A549 (cell line): ENCODE results near the gene SIM2. TPM values are rescaled to one million over a fixed set of nuclear protein-coding genes. Genes with fewer than 3 reads are reported as not detected.

ENCODE experiments used
- ATAC-seq, 2 experiments: fragments of 200-7000 bp in 1 of 2; fragments of >200 bp in 1 of 2; cut with Nextera tagmentation in 1 of 2; cut with Tn5 transposase in 1 of 2; 3 replicates each; pipeline versions ENCODE4 v1.8.0 to v1.9.1; 2018 to 2020; ENCODE audit warnings: mild to moderate bottlenecking in 1 of 2, moderate library complexity in 1 of 2
- CTCF ChIA-PET: fragments of 300-600 bp; sonication (Branson Sonifier 250); formaldehyde crosslinking; extraction: SDS; loops from one replicate; lab custom pipeline; 2021; ENCODE audit warnings: antibody characterized with exemption, inconsistent platforms; lab: Yijun Ruan, JAX
- POLR2A ChIA-PET: fragments of 350-600 bp; formaldehyde crosslinking; extraction: SDS; loops from one replicate; lab custom pipeline; 2021; ENCODE audit warnings: antibody characterized with exemption, inconsistent platforms; lab: Yijun Ruan, JAX
- DNase-seq, 2 experiments: peaks; one replicate each; pipeline versions ENCODE4 v3.0.0 to v3.0.0-alpha.2; 2011 to 2016; ENCODE audit warnings: low read depth in 1 of 2, low spot score in 1 of 2
- FAIRE-seq: peaks from 2 replicates; lab custom pipeline; 2011; peaks lifted over from hg19 to GRCh38; lab: Jason Lieb, UNC
- H3K27ac ChIP-seq, 2 experiments: fragments of >200 bp; sonication (Bioruptor Twin); formaldehyde crosslinking; 3 replicates each; pipeline ENCODE4 v1.5.1; 2016 to 2017
- H3K4me1 ChIP-seq: fragments of >200 bp; sonication (Bioruptor Twin); formaldehyde crosslinking; 3 replicates; pipeline ENCODE4 v1.6.1; 2016
- H3K4me2 ChIP-seq: fragments of >200 bp; sonication (Bioruptor Twin); formaldehyde crosslinking; 3 replicates; pipeline ENCODE4 v1.6.1; 2016
- H3K4me3 ChIP-seq: fragments of >200 bp; sonication (Bioruptor Twin); formaldehyde crosslinking; 3 replicates; pipeline ENCODE4 v1.5.1; 2016
- H3K9me3 ChIP-seq: fragments of >200 bp; sonication (Bioruptor Twin); formaldehyde crosslinking; 3 replicates; pipeline ENCODE4 v1.6.1; 2016
- CBX2 ChIP-seq: fragments of 200-600 bp; sonication (generic); IDR thresholded peaks from 2 replicates; pipeline ENCODE4 v1.6.1; 2016; ENCODE audit warnings: low read depth, mild to moderate bottlenecking, borderline replicate concordance
- CBX8 ChIP-seq: fragments of 200-600 bp; sonication (generic); IDR thresholded peaks from 2 replicates; pipeline ENCODE4 v1.6.1; 2016
- CEBPB ChIP-seq, 2 experiments: fragments of >200 bp in 1 of 2; sonication (Bioruptor Twin) in 1 of 2; formaldehyde crosslinking in 1 of 2; IDR thresholded peaks; 2 replicates each; pipeline ENCODE4 v1.6.1; 2012 to 2016
- CHD2 ChIP-seq: fragments of 150-350 bp; IDR thresholded peaks from 2 replicates; pipeline ENCODE4 v1.6.1; 2014; ENCODE audit warnings: low read length; ENCODE audit not compliant: partially characterized antibody
- EHF ChIP-seq: fragments of 250-450 bp; sonication (Bioruptor Pico); IDR thresholded peaks from 2 replicates; pipeline ENCODE4 v1.5.0; 2020; ENCODE audit warnings: mild to moderate bottlenecking
- EHMT2 ChIP-seq: fragments of 200-600 bp; sonication (generic); IDR thresholded peaks from 2 replicates; pipeline ENCODE4 v1.6.1; 2016; ENCODE audit warnings: antibody characterized with exemption, low read depth, mild to moderate bottlenecking, moderate library complexity
- EP300 ChIP-seq, 2 experiments: fragments of >200 bp; sonication (Bioruptor Twin); formaldehyde crosslinking; IDR thresholded peaks; 2 replicates in 1 of 2; 3 replicates in 1 of 2; pipeline ENCODE4 v1.6.1; 2016 to 2017
- FOSL2 ChIP-seq, 2 experiments: fragments of 450-650 bp in 1 of 2; fragments of >200 bp in 1 of 2; sonication (Bioruptor Twin) in 1 of 2; formaldehyde crosslinking; IDR thresholded peaks; 2 replicates each; pipeline versions ENCODE4 v1.5.0 to v1.6.1; 2016 to 2020; ENCODE audit warnings: mild to moderate bottlenecking in 1 of 2, moderate library complexity in 1 of 2
- FOXS1 ChIP-seq: fragments of 250-450 bp; sonication (Bioruptor Pico); IDR thresholded peaks from 2 replicates; pipeline ENCODE4 v1.5.0; 2020; ENCODE audit warnings: mild to moderate bottlenecking, moderate library complexity
- HEYL ChIP-seq: fragments of 250-450 bp; sonication (Bioruptor Pico); IDR thresholded peaks from 2 replicates; pipeline ENCODE4 v1.8.0; 2021; ENCODE audit warnings: mild to moderate bottlenecking, moderate library complexity
- HOXA7 ChIP-seq: fragments of 250-450 bp; sonication (Bioruptor Pico); IDR thresholded peaks from 2 replicates; pipeline ENCODE4 v1.5.0; 2020; ENCODE audit warnings: mild to moderate bottlenecking, moderate library complexity
- JUN ChIP-seq, 2 experiments: fragments of >200 bp; sonication (Bioruptor Twin); formaldehyde crosslinking; IDR thresholded peaks; 2 replicates in 1 of 2; 3 replicates in 1 of 2; pipeline ENCODE4 v1.6.1; 2016 to 2017
- JUNB ChIP-seq: fragments of >200 bp; sonication (Bioruptor Twin); formaldehyde crosslinking; IDR thresholded peaks from 2 replicates; pipeline ENCODE4 v1.6.1; 2016
- KDM5A ChIP-seq: fragments of 200-600 bp; sonication (generic); IDR thresholded peaks from 2 replicates; pipeline ENCODE4 v1.6.1; 2016; ENCODE audit warnings: antibody characterized with exemption, mild to moderate bottlenecking
- MAFK ChIP-seq: fragments of 450-650 bp; IDR thresholded peaks from 2 replicates; pipeline ENCODE4 v1.6.1; 2014; ENCODE audit not compliant: partially characterized antibody
- NFE2L2 ChIP-seq: fragments of 150-350 bp; conservative IDR thresholded peaks from 2 replicates; pipeline ENCODE4 v1.6.1; 2014; ENCODE audit warnings: low read length
- NPAS2 ChIP-seq: fragments of 250-450 bp; sonication (Bioruptor Pico); IDR thresholded peaks from 2 replicates; pipeline ENCODE4 v1.8.0; 2022; ENCODE audit warnings: mild to moderate bottlenecking, moderate library complexity, borderline replicate concordance
- NR3C1 ChIP-seq: fragments of >200 bp; sonication (Bioruptor Twin); formaldehyde crosslinking; IDR thresholded peaks from 3 replicates; pipeline ENCODE4 v1.6.1; 2017
- PHF8 ChIP-seq: fragments of 200-600 bp; sonication (generic); IDR thresholded peaks from 2 replicates; pipeline ENCODE4 v1.6.1; 2016; ENCODE audit warnings: low read depth, mild to moderate bottlenecking, antibody characterized with exemption, moderate library complexity, borderline replicate concordance
- POLR2AphosphoS2 ChIP-seq: conservative IDR thresholded peaks from 2 replicates; pipeline ENCODE4 v1.6.1; 2012; ENCODE audit warnings: low read length, improper control_type of control experiment, inconsistent platforms
- RARB ChIP-seq: fragments of 250-450 bp; sonication (Bioruptor Pico); IDR thresholded peaks from 2 replicates; pipeline ENCODE4 v1.8.0; 2021; ENCODE audit warnings: mild to moderate bottlenecking, moderate library complexity
- RCOR1 ChIP-seq: fragments of 150-350 bp; IDR thresholded peaks from 2 replicates; pipeline ENCODE4 v1.6.1; 2014; ENCODE audit warnings: antibody characterized with exemption, low read length, low read depth
- RNF2 ChIP-seq: fragments of 200-600 bp; sonication (generic); IDR thresholded peaks from 2 replicates; pipeline ENCODE4 v1.6.1; 2016; ENCODE audit warnings: low read depth, mild to moderate bottlenecking, antibody characterized with exemption, moderate library complexity, borderline replicate concordance
- TFCP2L1 ChIP-seq: fragments of 250-450 bp; sonication (Bioruptor Pico); IDR thresholded peaks from 2 replicates; pipeline ENCODE4 v1.5.0; 2021; ENCODE audit warnings: mild to moderate bottlenecking
- TP53 ChIP-seq: fragments of 250-450 bp; sonication (Bioruptor Pico); IDR thresholded peaks from 2 replicates; pipeline ENCODE4 v1.5.0; 2021; ENCODE audit warnings: mild to moderate bottlenecking, moderate library complexity
- ZNF302 ChIP-seq: fragments of 250-450 bp; sonication (Bioruptor Pico); IDR thresholded peaks from 2 replicates; pipeline ENCODE4 v1.9.0; 2021; ENCODE audit warnings: inconsistent platforms, mild to moderate bottlenecking, moderate library complexity
- WGBS: methylation state at CpG from one replicate; pipeline ENCODE4 v1.1.6; 2017; ENCODE audit errors: missing lambda C conversion rate; 5-methylcytosine and 5-hydroxymethylcytosine counted together
- polyA plus RNA-seq, 4 experiments: library from polyadenylated mRNA; depleted of rRNA in 3 of 4; stranded (reverse); fragments of >200 nt; fragmentation: RNase III in 1 of 4; extraction: RNeasy Plus Mini Kit Qiagen cat#74134 plus additional on column Dnase treatment in 1 of 4; gene quantifications; 2 replicates in 3 of 4; 3 replicates in 1 of 4; pipeline ENCODE4 v1.2.3, GENCODE V29; 2011 to 2017
- TF ChIP-seq, protein P1 (sequence below): IDR thresholded peaks from 2 replicates; pipeline ENCODE4 v1.6.1; 2012
- TF ChIP-seq, protein P2 (sequence below): fragments of >200 bp; sonication (Bioruptor Twin); formaldehyde crosslinking; IDR thresholded peaks from 2 replicates; pipeline ENCODE4 v1.6.1; 2016
- TF ChIP-seq, protein P3 (sequence below): fragments of 450-650 bp; IDR thresholded peaks from 2 replicates; pipeline ENCODE4 v1.6.1; 2014; ENCODE audit warnings: antibody characterized with exemption
- TF ChIP-seq, protein P4 (sequence below): IDR thresholded peaks from 2 replicates; pipeline ENCODE4 v1.6.1; 2012
- TF ChIP-seq, protein P5 (sequence below): fragments of >200 bp; sonication (Bioruptor Twin); formaldehyde crosslinking; IDR thresholded peaks from 3 replicates; pipeline ENCODE4 v1.5.1; 2016

SIM2 gene
- polyA plus RNA-seq, 2 of the 4 experiments (the other 2 are of a cell fraction): 12.6 to 13.4 TPM

DNA sequence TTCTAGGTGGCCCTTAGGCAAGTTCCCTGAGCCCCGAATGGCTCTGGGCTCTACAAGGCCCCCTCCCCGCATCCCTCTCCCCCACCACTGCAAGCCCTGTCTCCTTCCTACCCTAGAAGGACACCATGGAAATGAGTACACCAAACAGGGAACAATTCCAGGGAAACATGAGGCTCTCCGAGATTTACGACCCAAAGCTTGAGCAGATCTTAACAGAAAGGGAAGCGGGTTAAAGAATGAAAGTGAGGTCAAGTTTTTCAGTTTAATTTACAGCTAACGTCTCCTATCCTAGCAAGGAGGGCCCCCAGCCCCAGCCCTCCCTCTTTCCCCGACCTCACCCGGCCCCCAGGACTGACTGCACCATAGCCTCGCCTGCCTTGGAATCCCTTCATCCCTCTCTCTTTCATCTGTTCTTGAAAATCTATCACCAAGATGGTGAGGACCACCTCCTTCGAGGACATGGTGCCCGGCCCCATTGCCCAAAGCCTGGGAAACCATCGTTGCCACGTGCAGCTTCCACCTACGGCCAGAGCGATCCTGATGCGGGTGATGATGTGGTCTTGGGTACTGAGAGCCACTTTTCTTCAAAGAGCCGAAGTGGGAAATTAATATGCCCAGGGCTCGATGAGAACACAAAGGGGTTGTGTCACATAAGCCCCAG lies 30.5 kb downstream of the SIM2 start:
- no peak for FAIRE-seq
- DNase-seq: no peak
- CTCF ChIA-PET: interaction anchor here (1.5 kb wide), 1 partner anchor 99 kb away, joined by 6 read pairs; no protein-coding TSS in a partner anchor
- Histone ChIP-seq H3K4me3 (no peak overlapping the region), H3K4me1 (no peaks in the 10 kb centered on the region), H3K4me2 (no peak overlapping the region), H3K27ac (no peak overlapping the region), H3K9me3 (no peaks in the 10 kb centered on the region)
- TF ChIP-seq, protein P1, sequence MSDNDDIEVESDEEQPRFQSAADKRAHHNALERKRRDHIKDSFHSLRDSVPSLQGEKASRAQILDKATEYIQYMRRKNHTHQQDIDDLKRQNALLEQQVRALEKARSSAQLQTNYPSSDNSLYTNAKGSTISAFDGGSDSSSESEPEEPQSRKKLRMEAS: no peak
- no peak for TF ChIP-seq EP300 (IDR thresholded peaks at IDR 0.05)
- no peak for TF ChIP-seq NPAS2
- no peak for TF ChIP-seq CEBPB (IDR thresholded peaks at IDR 0.05)
- no peak for TF ChIP-seq MAFK
- TF ChIP-seq CHD2: no peak
- TF ChIP-seq, protein P2, sequence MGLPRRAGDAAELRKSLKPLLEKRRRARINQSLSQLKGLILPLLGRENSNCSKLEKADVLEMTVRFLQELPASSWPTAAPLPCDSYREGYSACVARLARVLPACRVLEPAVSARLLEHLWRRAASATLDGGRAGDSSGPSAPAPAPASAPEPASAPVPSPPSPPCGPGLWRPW: no peak
- TF ChIP-seq, protein P3, sequence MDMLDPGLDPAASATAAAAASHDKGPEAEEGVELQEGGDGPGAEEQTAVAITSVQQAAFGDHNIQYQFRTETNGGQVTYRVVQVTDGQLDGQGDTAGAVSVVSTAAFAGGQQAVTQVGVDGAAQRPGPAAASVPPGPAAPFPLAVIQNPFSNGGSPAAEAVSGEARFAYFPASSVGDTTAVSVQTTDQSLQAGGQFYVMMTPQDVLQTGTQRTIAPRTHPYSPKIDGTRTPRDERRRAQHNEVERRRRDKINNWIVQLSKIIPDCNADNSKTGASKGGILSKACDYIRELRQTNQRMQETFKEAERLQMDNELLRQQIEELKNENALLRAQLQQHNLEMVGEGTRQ: no peak
- no peak for TF ChIP-seq TP53 (CRISPR knock-in tag)
- TF ChIP-seq, protein P4, sequence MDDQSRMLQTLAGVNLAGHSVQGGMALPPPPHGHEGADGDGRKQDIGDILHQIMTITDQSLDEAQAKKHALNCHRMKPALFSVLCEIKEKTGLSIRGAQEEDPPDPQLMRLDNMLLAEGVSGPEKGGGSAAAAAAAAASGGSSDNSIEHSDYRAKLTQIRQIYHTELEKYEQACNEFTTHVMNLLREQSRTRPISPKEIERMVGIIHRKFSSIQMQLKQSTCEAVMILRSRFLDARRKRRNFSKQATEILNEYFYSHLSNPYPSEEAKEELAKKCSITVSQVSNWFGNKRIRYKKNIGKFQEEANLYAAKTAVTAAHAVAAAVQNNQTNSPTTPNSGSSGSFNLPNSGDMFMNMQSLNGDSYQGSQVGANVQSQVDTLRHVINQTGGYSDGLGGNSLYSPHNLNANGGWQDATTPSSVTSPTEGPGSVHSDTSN: no peak
- TF ChIP-seq EHMT2: no peak
- TF ChIP-seq RNF2: no peak
- TF ChIP-seq FOXS1 (CRISPR knock-in tag): no peak
- TF ChIP-seq CBX8: no peak
- no peak for TF ChIP-seq KDM5A
- TF ChIP-seq, protein P5, sequence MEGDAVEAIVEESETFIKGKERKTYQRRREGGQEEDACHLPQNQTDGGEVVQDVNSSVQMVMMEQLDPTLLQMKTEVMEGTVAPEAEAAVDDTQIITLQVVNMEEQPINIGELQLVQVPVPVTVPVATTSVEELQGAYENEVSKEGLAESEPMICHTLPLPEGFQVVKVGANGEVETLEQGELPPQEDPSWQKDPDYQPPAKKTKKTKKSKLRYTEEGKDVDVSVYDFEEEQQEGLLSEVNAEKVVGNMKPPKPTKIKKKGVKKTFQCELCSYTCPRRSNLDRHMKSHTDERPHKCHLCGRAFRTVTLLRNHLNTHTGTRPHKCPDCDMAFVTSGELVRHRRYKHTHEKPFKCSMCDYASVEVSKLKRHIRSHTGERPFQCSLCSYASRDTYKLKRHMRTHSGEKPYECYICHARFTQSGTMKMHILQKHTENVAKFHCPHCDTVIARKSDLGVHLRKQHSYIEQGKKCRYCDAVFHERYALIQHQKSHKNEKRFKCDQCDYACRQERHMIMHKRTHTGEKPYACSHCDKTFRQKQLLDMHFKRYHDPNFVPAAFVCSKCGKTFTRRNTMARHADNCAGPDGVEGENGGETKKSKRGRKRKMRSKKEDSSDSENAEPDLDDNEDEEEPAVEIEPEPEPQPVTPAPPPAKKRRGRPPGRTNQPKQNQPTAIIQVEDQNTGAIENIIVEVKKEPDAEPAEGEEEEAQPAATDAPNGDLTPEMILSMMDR: no peak
- no peak for TF ChIP-seq RARB
- no peak for TF ChIP-seq NFE2L2
- no peak for ATAC-seq
- WGBS: 93% methylated on average over 18 of the region's 18 CpGs
- POLR2A ChIA-PET: no interaction called here

DNA sequence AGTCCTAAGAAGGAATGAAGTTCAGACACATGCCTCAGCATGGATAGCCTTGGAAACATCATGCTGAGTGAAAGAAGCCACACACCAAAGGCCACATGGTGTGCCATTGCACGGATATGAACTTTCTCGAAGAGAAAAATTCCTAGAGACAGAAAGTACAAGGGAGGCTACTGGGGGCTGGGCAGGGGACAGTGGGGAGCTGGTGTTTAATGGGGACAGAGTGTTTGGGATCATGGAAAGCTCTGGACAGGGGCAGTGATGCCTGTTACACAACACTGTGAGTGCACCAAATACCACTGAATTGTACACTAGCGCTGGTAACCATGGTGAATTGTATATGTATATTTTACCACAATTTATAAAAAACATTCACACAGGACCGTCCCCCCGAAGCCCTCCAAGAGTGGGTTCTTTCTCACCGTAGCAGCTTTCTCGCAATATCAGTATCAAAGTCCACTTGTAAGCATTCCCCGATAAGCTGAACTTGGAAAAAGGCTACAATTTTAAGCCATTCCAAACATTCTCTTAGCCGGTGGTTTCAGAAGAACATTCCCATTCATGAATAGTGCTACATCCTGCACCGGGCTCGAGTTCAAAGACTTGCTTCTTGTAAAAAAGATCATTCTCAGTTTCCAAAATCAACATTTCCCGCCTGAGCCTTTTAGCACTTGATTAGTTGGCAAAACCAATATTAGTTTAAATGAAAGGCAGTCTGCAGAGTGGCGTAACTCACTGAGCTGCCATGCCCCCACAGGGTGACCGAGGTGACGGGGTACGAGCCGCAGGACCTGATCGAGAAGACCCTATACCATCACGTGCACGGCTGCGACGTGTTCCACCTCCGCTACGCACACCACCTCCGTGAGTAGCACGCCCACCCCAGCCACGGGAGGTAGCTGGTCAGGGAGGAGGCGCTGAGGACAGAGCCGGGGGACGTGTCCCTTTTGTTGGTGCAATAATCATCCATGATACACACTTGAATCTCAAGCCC lies 31.7 kb downstream of the SIM2 start:
- DNase-seq (no peak), FAIRE-seq (no peak), ATAC-seq (no peak)
- TF ChIP-seq NR3C1 (no peak), TP53 (CRISPR knock-in tag) (no peak), EHF (CRISPR knock-in tag) (no peak), CBX2 (no peak), JUN (IDR thresholded peaks at IDR 0.05) (no peak), EP300 (IDR thresholded peaks at IDR 0.05) (no peak), ZNF302 (CRISPR knock-in tag) (no peak), RCOR1 (no peak), RARB (no peak), POLR2AphosphoS2 (no peak), TFCP2L1 (CRISPR knock-in tag) (no peak), HEYL (CRISPR knock-in tag) (no peak), PHF8 (no peak), FOSL2 (IDR thresholded peaks at IDR 0.05) (no peak), FOSL2 (CRISPR knock-in tag; IDR thresholded peaks at IDR 0.05) (no peak), RNF2 (no peak), HOXA7 (CRISPR knock-in tag) (no peak), JUNB (no peak)
- TF ChIP-seq, protein P3: no peak
- ChIA-PET POLR2A (no interaction called here), CTCF (interaction anchor here (1.2 kb wide), 1 partner anchor 9 kb away, joined by 4 read pairs; no protein-coding TSS in a partner anchor)
- no peaks in the 10 kb centered on the region for H3K9me3 ChIP-seq
- no peak overlapping the region for H3K4me2 ChIP-seq
- H3K4me1 ChIP-seq: no peaks in the 10 kb centered on the region
- WGBS: 94% methylated on average over 27 of the region's 30 CpGs
- H3K27ac ChIP-seq: no peak overlapping the region
- H3K4me3 ChIP-seq: no peak overlapping the region
